Measurements from ENCODE around the gene SFTA2. TPM values are rescaled to one million over a fixed set of nuclear protein-coding genes. Genes with fewer than 3 reads are reported as not detected.

The SFTA2 gene
- total RNA-seq, 4 donors from 2014 or later = not detected

- 77% methylated on average over 4 of the region's 4 CpGs; no CpG with 5 or more reads in 1 of the 2 donors for WGBS, 2 donors (ENCODE audit: low coverage in 1 of 2)
- no peaks in the 10 kb centered on the region for H3K4me1 ChIP-seq
- H3K27ac ChIP-seq = no peak overlapping the region
- no peak for TF ChIP-seq POLR2AphosphoS5 (IDR thresholded peaks at IDR 0.05)
- TF ChIP-seq, protein P1, sequence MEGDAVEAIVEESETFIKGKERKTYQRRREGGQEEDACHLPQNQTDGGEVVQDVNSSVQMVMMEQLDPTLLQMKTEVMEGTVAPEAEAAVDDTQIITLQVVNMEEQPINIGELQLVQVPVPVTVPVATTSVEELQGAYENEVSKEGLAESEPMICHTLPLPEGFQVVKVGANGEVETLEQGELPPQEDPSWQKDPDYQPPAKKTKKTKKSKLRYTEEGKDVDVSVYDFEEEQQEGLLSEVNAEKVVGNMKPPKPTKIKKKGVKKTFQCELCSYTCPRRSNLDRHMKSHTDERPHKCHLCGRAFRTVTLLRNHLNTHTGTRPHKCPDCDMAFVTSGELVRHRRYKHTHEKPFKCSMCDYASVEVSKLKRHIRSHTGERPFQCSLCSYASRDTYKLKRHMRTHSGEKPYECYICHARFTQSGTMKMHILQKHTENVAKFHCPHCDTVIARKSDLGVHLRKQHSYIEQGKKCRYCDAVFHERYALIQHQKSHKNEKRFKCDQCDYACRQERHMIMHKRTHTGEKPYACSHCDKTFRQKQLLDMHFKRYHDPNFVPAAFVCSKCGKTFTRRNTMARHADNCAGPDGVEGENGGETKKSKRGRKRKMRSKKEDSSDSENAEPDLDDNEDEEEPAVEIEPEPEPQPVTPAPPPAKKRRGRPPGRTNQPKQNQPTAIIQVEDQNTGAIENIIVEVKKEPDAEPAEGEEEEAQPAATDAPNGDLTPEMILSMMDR (IDR thresholded peaks at IDR 0.05) = no peak
- no peak for TF ChIP-seq POLR2A (IDR thresholded peaks at IDR 0.05)
- TF ChIP-seq EP300 (IDR thresholded peaks at IDR 0.05; ENCODE audit: low read depth) = no peak
- peaks cover 31% of the 10 kb centered on the region for H3K27me3 ChIP-seq
- DNase-seq = no peak
- H3K4me3 ChIP-seq = no peak overlapping the region
- H3K36me3 ChIP-seq = no peaks in the 10 kb centered on the region
- in situ Hi-C loops (cut with MboI; ENCODE audit: low pct_ligation_motif_present in 1 of 4, low pct_unique_long_range_greater_than_20kb in 1 of 4, low sequenced_read_pairs in 3 of 4) (loop anchor here in 2 of 4 donors (10.0 to 25.0 kb wide), 2 partner anchors 106 to 124 kb away; no protein-coding TSS in a partner anchor), intact Hi-C loops (cut with DNase I; ENCODE audit: low total_unique reads) (no loop called here)
- no peaks in the 10 kb centered on the region for H3K9me3 ChIP-seq
Measured at GRCh38 chr6:30938730-30939129, 6.8 kb upstream of the SFTA2 start.

GRCh38 chr6:30937265-30937664, 5.3 kb upstream of the SFTA2 start:
- no peak for TF ChIP-seq POLR2AphosphoS5 (IDR thresholded peaks at IDR 0.05)
- TF ChIP-seq, protein P1 (IDR thresholded peaks at IDR 0.05) = no peak
- no peak for TF ChIP-seq POLR2A (IDR thresholded peaks at IDR 0.05)
- no peak for TF ChIP-seq EP300 (IDR thresholded peaks at IDR 0.05; ENCODE audit: low read depth)
- no peak overlapping the region for H3K4me3 ChIP-seq
- in situ Hi-C loops (cut with MboI; ENCODE audit: low pct_ligation_motif_present in 1 of 4, low pct_unique_long_range_greater_than_20kb in 1 of 4, low sequenced_read_pairs in 3 of 4) = loop anchor here in 2 of 4 donors (10.0 to 25.0 kb wide), 2 partner anchors 108 to 125 kb away; no protein-coding TSS in a partner anchor
- 81% methylated on average over 6 of the region's 6 CpGs; no CpG with 5 or more reads in 1 of the 2 donors for WGBS, 2 donors (ENCODE audit: low coverage in 1 of 2)
- H3K27me3 ChIP-seq = peaks cover 21% of the 10 kb centered on the region
- DNase-seq = no peak
- H3K9me3 ChIP-seq = no peaks in the 10 kb centered on the region
- no peaks in the 10 kb centered on the region for H3K4me1 ChIP-seq
- intact Hi-C loops (cut with DNase I; ENCODE audit: low total_unique reads) = no loop called here
- H3K36me3 ChIP-seq = no peaks in the 10 kb centered on the region
- no peak overlapping the region for H3K27ac ChIP-seq

- 37% methylated on average over 3 of the region's 3 CpGs; no CpG with 5 or more reads in 1 of the 2 donors for WGBS, 2 donors (ENCODE audit: low coverage in 1 of 2)
- no peak for TF ChIP-seq POLR2A (IDR thresholded peaks at IDR 0.05)
- TF ChIP-seq EP300 (IDR thresholded peaks at IDR 0.05; ENCODE audit: low read depth) = no peak
- TF ChIP-seq, protein P1 (IDR thresholded peaks at IDR 0.05) = no peak
- TF ChIP-seq POLR2AphosphoS5 (IDR thresholded peaks at IDR 0.05) = no peak
- no peak overlapping the region for H3K4me3 ChIP-seq
- H3K27ac ChIP-seq = no peak overlapping the region
- no peaks in the 10 kb centered on the region for H3K4me1 ChIP-seq
- DNase-seq = no peak
- intact Hi-C loops (cut with DNase I; ENCODE audit: low total_unique reads) = no loop called here
- no peaks in the 10 kb centered on the region for H3K36me3 ChIP-seq
- H3K27me3 ChIP-seq = peaks cover 12% of the 10 kb centered on the region
- H3K9me3 ChIP-seq = no peaks in the 10 kb centered on the region
- in situ Hi-C loops (cut with MboI; ENCODE audit: low pct_ligation_motif_present in 1 of 4, low pct_unique_long_range_greater_than_20kb in 1 of 4, low sequenced_read_pairs in 3 of 4) = loop anchor here in 2 of 4 donors (10.0 to 25.0 kb wide), 2 partner anchors 110 to 127 kb away; no protein-coding TSS in a partner anchor
Measured at GRCh38 chr6:30935018-30935417, 3.0 kb upstream of the SFTA2 start.

DNA sequence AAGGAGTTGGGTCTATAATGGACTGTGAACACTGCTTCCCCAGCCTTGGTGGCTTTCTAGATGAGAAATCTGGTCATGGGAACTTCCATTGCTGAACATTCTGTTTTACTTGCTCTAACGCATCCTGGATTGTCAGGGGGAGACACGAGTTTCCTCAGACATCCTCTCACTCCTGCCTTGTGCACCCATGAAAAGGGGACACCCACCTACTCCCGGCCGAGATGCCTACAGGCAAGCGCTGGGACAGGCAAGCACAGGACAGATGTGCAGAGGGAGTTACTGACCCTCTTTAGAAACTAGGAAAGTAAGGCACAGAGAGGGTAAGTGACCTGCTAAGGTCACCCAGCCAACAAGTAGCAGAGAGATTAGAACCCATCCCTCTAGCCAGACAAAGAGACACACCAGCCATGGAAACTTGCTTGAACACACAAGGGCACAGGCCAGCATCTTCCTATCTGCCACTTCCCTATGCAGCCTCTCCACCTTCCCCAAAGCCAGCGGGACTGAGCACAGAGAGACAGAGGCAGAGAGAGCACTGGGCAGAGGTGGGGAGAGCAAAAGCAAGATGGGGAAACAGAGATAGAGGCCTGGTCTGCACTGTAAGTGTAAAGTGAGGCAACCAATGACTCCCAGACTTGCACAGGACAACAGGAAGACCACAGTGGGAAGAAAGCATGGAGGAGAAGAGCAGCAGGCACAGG, 845 bp upstream of the SFTA2 start:
- Histone ChIP-seq H3K4me3 (no peak overlapping the region), H3K27ac (no peak overlapping the region), H3K27me3 (no peaks in the 10 kb centered on the region), H3K4me1 (no peaks in the 10 kb centered on the region), H3K36me3 (no peaks in the 10 kb centered on the region), H3K9me3 (peaks cover 0 to 6% of the 10 kb centered on the region in 2 donors)
- in situ Hi-C loops (cut with MboI; ENCODE audit: low pct_ligation_motif_present in 1 of 4, low pct_unique_long_range_greater_than_20kb in 1 of 4, low sequenced_read_pairs in 3 of 4) = loop anchor here in 2 of 4 donors (10.0 to 25.0 kb wide), 2 partner anchors 112 to 129 kb away; no protein-coding TSS in a partner anchor
- 82% methylated on average over 6 of the region's 6 CpGs; no CpG with 5 or more reads in 1 of the 2 donors for WGBS, 2 donors (ENCODE audit: low coverage in 1 of 2)
- no peak for TF ChIP-seq EP300 (IDR thresholded peaks at IDR 0.05; ENCODE audit: low read depth)
- intact Hi-C loops (cut with DNase I; ENCODE audit: low total_unique reads) = no loop called here
- no peak for DNase-seq
